ENCODE measurements around the gene APEH.

APEH gene

GRCh38 chr3:49727924-49728361 is 53.8 kb downstream of the APEH start:
- no peak for DNase-seq (ENCODE audit: low read depth)

GRCh38 chr3:49729966-49730609 is 55.9 kb downstream of the APEH start:
- no peak for DNase-seq (ENCODE audit: low read depth)

- DNase-seq (ENCODE audit: low read depth): no peak
Measured at GRCh38 chr3:49732597-49732996, 58.4 kb downstream of the APEH start.

GRCh38 chr3:49733551-49733950 is 59.4 kb downstream of the APEH start:
- no peak for DNase-seq (ENCODE audit: low read depth)

Measured in CMK (cell line).